CD4-positive, CD25-positive, alpha-beta regulatory T cell (primary cell): ENCODE data around the gene COL5A1. TPM values are rescaled to one million over a fixed set of nuclear protein-coding genes. Genes with fewer than 3 reads are reported as not detected.

ENCODE experiments used
- ATAC-seq, 2 donors: fragments of 150-1000 bp; cut with Tn5 transposase; one replicate each; pipeline ENCODE4 v1.10.0; 2021; ENCODE audit warnings: low read depth in 2 of 2, moderate number of reproducible peaks in 2 of 2, moderate library complexity in 1 of 2
- DNase-seq, 3 donors: peaks; one replicate each; pipeline versions ENCODE4 v3.0.0 to v3.0.0-alpha.2; 2012 to 2022; ENCODE audit warnings: mixed read lengths in 1 of 3
- H3K27ac ChIP-seq: one replicate; pipeline ENCODE4 v1.7.0; 2013; ENCODE audit warnings: mild to moderate bottlenecking, low read length; ENCODE audit not compliant: insufficient read depth, poor library complexity, severe bottlenecking
- H3K27me3 ChIP-seq: one replicate; pipeline ENCODE4 v1.7.0; 2013; ENCODE audit warnings: low read length; ENCODE audit not compliant: control insufficient read depth, insufficient read depth
- H3K36me3 ChIP-seq: one replicate; pipeline ENCODE4 v1.7.0; 2013; ENCODE audit warnings: mild to moderate bottlenecking, low read length, moderate library complexity; ENCODE audit not compliant: control insufficient read depth, insufficient read depth
- H3K4me1 ChIP-seq: 2 replicates; pipeline ENCODE4 v1.7.0; 2013; ENCODE audit warnings: mild to moderate bottlenecking, low read length; ENCODE audit not compliant: insufficient read depth, control insufficient read depth, poor library complexity, severe bottlenecking
- H3K4me3 ChIP-seq: one replicate; pipeline ENCODE4 v1.7.0; 2013; ENCODE audit warnings: low read depth, mild to moderate bottlenecking, low read length, moderate library complexity
- H3K9me3 ChIP-seq, 2 experiments: 1 replicate in 1 of 2; 2 replicates in 1 of 2; pipeline ENCODE4 v1.7.0; 2013; ENCODE audit warnings: low read length in 2 of 2, mild to moderate bottlenecking in 1 of 2, moderate library complexity in 1 of 2; ENCODE audit not compliant: control insufficient read depth in 2 of 2
- H3K27ac Mint-ChIP-seq, 3 donors: one replicate each; pipeline ENCODE4 v1.8.0; 2020 to 2022; ENCODE audit warnings: mild to moderate bottlenecking in 3 of 3, mixed read lengths in 3 of 3, moderate library complexity in 2 of 3
- H3K27me3 Mint-ChIP-seq: one replicate; pipeline ENCODE4 v1.8.0; 2022; ENCODE audit warnings: mild to moderate bottlenecking, mixed read lengths
- H3K36me3 Mint-ChIP-seq: one replicate; pipeline ENCODE4 v1.8.0; 2020; ENCODE audit warnings: mixed read lengths
- H3K4me1 Mint-ChIP-seq, 4 donors: one replicate each; pipeline ENCODE4 v1.8.0; 2020 to 2022; ENCODE audit warnings: mixed read lengths in 4 of 4, mild to moderate bottlenecking in 1 of 4
- H3K4me3 Mint-ChIP-seq, 4 donors: one replicate each; pipeline ENCODE4 v1.8.0; 2020 to 2022; ENCODE audit warnings: mild to moderate bottlenecking in 4 of 4, mixed read lengths in 4 of 4, moderate library complexity in 3 of 4
- H3K9me3 Mint-ChIP-seq, 7 donors: one replicate each; pipeline ENCODE4 v1.8.0; 2020 to 2022; ENCODE audit warnings: mixed read lengths in 7 of 7, mild to moderate bottlenecking in 3 of 7, moderate library complexity in 2 of 7
- polyA plus RNA-seq, 4 donors: library from polyadenylated mRNA; unstranded; fragments of 300-500 nt; fragmentation: Illumina TruSeq; gene quantifications; one replicate each; pipeline ENCODE4 v1.2.3, GENCODE V29; 2021
- total RNA-seq: library from RNA; stranded (reverse); gene quantifications from one replicate; pipeline ENCODE4 v1.2.3, GENCODE V29; 2022

Gene COL5A1
- total and polyA plus RNA-seq, 5 donors from 2014 or later = 0.02 to 1.7 (median 0.10) TPM; not detected in 2

DNA sequence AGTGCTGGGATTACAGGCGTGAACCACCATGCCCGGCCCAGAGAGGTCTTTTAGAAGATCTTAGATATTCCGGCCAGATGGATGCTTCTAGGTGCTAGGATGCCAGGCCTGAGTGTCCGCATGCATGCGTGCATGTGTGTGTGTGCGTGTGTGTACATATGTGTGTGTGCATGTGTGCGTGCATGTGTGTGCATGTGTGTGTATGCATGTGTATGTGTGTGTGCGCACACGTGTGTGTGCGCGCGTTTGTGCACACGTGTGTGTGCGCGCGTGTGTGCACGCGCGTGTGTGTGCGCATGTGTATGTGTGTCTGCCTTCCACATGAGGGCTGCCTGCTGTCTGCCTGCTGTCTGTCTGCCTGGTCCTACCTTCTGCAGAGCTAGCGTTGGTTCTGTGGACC is 151.0 kb downstream of the COL5A1 start:
- Histone ChIP-seq H3K4me1 (no peaks in the 10 kb centered on the region), H3K27ac (no peak overlapping the region), H3K4me3 (no peak overlapping the region), H3K27me3 (no peaks in the 10 kb centered on the region), H3K9me3 (no peaks in the 10 kb centered on the region), H3K36me3 (no peaks in the 10 kb centered on the region)
- DNase-seq (no peak), ATAC-seq (no peak)
- Mint-ChIP-seq H3K27me3 (no peaks in the 10 kb centered on the region), H3K4me3 (no peak overlapping the region), H3K9me3 (no peaks in the 10 kb centered on the region), H3K36me3 (no peaks in the 10 kb centered on the region), H3K4me1 (no peaks in the 10 kb centered on the region), H3K27ac (no peak overlapping the region)

DNA sequence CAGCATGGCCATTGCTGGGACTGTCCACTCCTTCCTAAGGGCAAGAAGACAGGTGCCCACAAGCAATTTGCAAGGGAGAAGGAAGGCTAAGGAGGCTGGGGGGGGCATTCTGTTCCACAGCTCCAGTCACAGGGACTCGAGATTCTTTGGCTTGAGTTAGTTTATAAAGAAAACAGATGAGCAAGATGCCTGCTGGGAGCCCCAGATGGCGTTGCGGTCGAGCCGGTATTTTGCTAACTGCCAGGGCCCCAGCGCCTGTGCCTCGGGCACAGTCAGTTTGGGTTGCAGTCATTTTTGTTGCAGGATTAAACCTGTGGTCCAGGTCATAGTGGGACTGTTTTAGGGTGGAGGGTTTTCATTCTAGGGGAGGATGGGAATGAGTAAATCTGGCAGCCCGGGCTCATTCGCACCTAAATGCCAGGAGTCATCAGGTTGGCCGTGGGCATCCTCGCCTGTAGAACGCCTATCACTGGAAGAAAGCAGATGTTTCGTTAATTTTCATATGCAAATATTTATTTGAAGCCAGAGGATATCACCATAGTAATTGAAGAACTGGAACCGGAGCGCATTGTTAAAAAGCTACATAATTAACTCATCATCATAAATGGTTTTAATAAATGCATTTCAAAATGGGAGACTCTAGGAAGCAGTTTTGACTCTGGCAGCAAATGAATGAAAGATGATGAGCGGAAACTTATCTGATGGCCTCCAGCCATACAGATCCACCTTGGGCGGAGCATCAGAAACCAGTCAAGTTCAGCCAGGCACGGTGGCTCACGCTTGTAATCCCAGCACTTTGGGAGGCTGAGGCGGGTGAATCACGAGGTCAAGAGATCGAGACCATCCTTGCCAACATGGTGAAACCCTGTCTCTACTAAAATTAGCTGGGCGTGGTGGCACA is 151.9 kb downstream of the COL5A1 start:
- no peak overlapping the region for H3K27ac Mint-ChIP-seq
- DNase-seq (no peak), ATAC-seq (no peak)
- no peaks in the 10 kb centered on the region for H3K27me3 Mint-ChIP-seq
- no peaks in the 10 kb centered on the region for H3K9me3 Mint-ChIP-seq
- no peaks in the 10 kb centered on the region for H3K27me3 ChIP-seq
- H3K27ac ChIP-seq = no peak overlapping the region
- no peaks in the 10 kb centered on the region for H3K4me1 Mint-ChIP-seq
- H3K9me3 ChIP-seq = no peaks in the 10 kb centered on the region
- no peak overlapping the region for H3K4me3 ChIP-seq
- no peaks in the 10 kb centered on the region for H3K4me1 ChIP-seq
- no peak overlapping the region for H3K4me3 Mint-ChIP-seq
- no peaks in the 10 kb centered on the region for H3K36me3 ChIP-seq
- H3K36me3 Mint-ChIP-seq = no peaks in the 10 kb centered on the region

DNA sequence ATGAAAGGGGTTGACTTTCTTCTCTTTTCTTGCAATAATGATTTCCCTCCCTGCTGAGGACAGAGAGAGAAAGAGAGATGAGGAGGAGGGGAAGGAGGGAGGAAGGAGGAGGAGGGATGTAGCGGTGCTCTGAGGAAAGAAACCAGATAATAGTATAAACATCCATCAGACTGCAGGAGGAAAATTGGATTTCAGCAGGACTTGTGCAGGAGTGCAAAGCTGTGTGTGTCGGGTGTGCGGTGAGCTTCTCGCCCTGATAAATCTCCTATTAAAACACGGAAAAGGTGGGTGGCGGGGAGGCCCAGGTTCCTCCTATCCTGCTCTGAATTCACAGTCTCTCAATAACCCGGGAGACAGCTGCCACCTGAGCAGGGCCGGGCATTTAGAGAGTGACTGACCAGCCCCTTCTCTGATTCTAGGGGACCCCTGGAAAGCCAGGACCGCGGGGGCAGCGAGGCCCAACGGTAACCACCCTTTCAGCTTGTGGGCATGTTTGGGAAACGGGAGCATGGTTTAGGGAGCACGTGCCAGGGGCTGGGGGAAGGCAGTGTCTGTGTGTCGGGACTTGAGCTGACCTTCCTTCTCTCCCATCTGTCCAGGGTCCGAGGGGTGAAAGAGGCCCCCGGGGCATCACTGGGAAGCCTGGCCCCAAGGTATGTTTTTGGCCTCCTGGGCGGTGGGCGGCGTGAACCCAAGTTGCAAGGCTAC is 153.2 kb downstream of the COL5A1 start:
- Mint-ChIP-seq H3K9me3 (no peaks in the 10 kb centered on the region), H3K27ac (peak overlapping the region in 1 of 3 donors; percentile 69), H3K4me1 (no peaks in the 10 kb centered on the region), H3K27me3 (no peaks in the 10 kb centered on the region), H3K36me3 (no peaks in the 10 kb centered on the region), H3K4me3 (peak overlapping the region in 1 of 4 donors; percentile 68)
- no peaks in the 10 kb centered on the region for H3K36me3 ChIP-seq
- no peaks in the 10 kb centered on the region for H3K9me3 ChIP-seq
- DNase-seq (no peak), ATAC-seq (no peak)
- no peak overlapping the region for H3K27ac ChIP-seq
- no peaks in the 10 kb centered on the region for H3K4me1 ChIP-seq
- H3K27me3 ChIP-seq = no peaks in the 10 kb centered on the region
- no peak overlapping the region for H3K4me3 ChIP-seq

DNA sequence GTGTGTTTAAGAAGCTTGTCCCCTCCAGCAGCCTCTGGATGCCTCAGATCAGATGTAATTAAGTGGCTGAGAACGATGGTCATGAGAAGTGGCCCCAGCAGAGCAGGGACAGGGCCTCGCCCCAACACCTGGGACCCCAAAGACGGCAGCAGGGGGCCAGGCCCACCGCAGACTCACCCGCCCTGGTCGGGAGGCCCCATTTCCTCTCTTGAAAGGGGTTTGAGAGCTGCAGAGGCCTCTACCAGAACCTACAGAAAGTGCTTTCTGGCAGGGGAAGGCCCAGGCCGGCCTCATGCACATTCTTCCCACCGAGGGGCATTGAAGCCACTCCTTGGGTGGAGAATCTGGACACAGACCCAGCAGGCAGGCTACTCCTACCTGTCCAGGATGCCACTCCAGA is 153.8 kb downstream of the COL5A1 start:
- Histone ChIP-seq H3K9me3 (no peaks in the 10 kb centered on the region), H3K27ac (no peak overlapping the region), H3K4me3 (no peak overlapping the region), H3K4me1 (no peaks in the 10 kb centered on the region), H3K27me3 (no peaks in the 10 kb centered on the region), H3K36me3 (no peaks in the 10 kb centered on the region)
- H3K36me3 Mint-ChIP-seq = no peaks in the 10 kb centered on the region
- ATAC-seq (no peak), DNase-seq (no peak)
- no peaks in the 10 kb centered on the region for H3K4me1 Mint-ChIP-seq
- no peak overlapping the region for H3K4me3 Mint-ChIP-seq
- H3K9me3 Mint-ChIP-seq = no peaks in the 10 kb centered on the region
- H3K27ac Mint-ChIP-seq = no peak overlapping the region
- H3K27me3 Mint-ChIP-seq = no peaks in the 10 kb centered on the region

DNA sequence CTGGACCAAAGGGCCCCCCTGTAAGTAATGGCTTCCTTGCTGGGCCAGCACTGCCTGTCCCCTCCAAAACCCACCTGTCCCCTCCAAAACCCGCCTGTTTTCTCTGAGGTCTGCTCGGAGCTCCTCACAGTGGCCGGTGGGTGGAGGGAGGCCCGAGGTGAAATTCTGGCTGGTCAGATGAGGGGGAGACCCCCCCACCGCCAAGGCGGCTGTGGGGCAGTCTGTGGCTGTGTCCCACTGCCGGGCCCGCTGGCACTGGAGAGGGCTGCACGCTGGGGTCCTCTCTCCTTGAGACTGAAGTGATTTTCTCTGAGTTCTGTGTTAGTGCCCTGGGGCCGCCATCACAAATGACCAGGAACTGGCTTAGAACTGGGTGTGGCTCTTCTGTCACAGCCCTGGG is 155.3 kb downstream of the COL5A1 start:
- no peaks in the 10 kb centered on the region for H3K27me3 ChIP-seq
- no peaks in the 10 kb centered on the region for H3K4me1 Mint-ChIP-seq
- DNase-seq (no peak), ATAC-seq (no peak)
- no peaks in the 10 kb centered on the region for H3K9me3 ChIP-seq
- no peak overlapping the region for H3K4me3 Mint-ChIP-seq
- H3K4me3 ChIP-seq = no peak overlapping the region
- H3K27ac ChIP-seq = no peak overlapping the region
- H3K36me3 ChIP-seq = no peaks in the 10 kb centered on the region
- no peaks in the 10 kb centered on the region for H3K36me3 Mint-ChIP-seq
- no peaks in the 10 kb centered on the region for H3K4me1 ChIP-seq
- no peak overlapping the region for H3K27ac Mint-ChIP-seq
- H3K9me3 Mint-ChIP-seq = no peaks in the 10 kb centered on the region
- H3K27me3 Mint-ChIP-seq = no peaks in the 10 kb centered on the region

DNA sequence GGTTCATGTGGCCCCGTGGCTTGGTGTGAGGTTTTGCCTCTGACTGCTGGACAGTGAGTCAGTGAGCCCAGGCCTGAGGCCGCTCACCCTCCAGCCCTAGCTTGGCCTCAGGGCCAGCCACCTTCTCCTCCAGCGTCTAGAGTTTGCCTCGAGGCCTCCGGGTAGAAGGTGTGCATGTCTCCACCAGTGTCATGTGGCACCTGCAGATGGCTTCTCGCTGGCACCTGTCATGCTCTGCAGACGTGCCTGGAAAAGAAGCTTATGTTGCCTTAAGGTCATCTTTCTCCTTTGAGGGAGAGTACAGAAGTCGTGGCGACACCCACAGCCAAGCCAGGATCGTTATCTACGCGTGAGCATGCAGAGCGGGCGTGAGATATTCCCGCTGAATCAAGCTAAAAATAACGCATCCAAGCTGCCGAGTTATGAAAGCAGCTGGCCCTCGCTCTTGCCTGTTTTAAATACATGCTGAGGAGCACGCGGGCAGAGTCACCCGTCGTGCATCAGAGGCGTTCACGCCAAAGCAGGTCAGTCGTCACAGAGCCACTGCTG is 159.3 kb downstream of the COL5A1 start:
- no peak for DNase-seq
- Mint-ChIP-seq H3K36me3 (no peaks in the 10 kb centered on the region), H3K4me1 (no peaks in the 10 kb centered on the region), H3K27me3 (no peaks in the 10 kb centered on the region), H3K27ac (no peak overlapping the region), H3K4me3 (no peak overlapping the region), H3K9me3 (no peaks in the 10 kb centered on the region)
- no peaks in the 10 kb centered on the region for H3K4me1 ChIP-seq
- no peak overlapping the region for H3K4me3 ChIP-seq
- no peak for ATAC-seq
- H3K9me3 ChIP-seq = no peaks in the 10 kb centered on the region
- H3K27me3 ChIP-seq = no peaks in the 10 kb centered on the region
- no peaks in the 10 kb centered on the region for H3K36me3 ChIP-seq
- no peak overlapping the region for H3K27ac ChIP-seq

DNA sequence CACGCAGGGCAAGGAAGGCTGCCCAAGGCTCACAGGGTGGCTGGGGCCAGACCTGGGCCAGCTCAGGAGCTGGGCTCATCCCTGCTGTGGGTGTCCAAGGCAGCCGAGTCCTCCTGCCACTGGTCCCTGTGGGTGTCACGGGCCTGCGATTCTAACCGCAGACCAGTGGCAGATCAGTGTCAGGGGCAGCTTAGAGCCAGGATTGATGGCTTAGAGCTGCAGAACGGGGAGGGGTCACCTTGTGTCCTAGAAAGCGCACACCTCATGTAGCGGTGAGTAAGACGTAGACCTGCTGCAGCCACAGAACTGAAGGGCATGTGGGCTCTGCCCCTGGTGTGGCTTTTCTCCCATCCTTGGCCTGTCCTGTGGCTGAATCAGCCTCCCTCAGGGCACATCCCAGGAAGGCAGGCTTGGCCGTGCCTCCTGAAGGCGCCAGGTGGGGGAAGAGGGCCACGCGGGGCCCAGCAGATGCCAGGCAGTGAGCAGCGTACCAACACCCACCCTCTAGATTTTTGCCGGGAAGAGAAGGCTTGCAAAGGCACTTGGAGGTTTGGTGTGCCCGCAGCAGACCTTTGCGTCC is 160.7 kb downstream of the COL5A1 start:
- Histone ChIP-seq H3K27me3 (no peaks in the 10 kb centered on the region), H3K4me3 (no peak overlapping the region), H3K9me3 (no peaks in the 10 kb centered on the region), H3K36me3 (no peaks in the 10 kb centered on the region), H3K4me1 (no peaks in the 10 kb centered on the region), H3K27ac (no peak overlapping the region)
- no peaks in the 10 kb centered on the region for H3K27me3 Mint-ChIP-seq
- DNase-seq (no peak), ATAC-seq (no peak)
- H3K27ac Mint-ChIP-seq = no peak overlapping the region
- no peak overlapping the region for H3K4me3 Mint-ChIP-seq
- H3K9me3 Mint-ChIP-seq = no peaks in the 10 kb centered on the region
- no peaks in the 10 kb centered on the region for H3K36me3 Mint-ChIP-seq
- no peaks in the 10 kb centered on the region for H3K4me1 Mint-ChIP-seq
